ENCODE results near the gene ELAVL1.

DNA sequence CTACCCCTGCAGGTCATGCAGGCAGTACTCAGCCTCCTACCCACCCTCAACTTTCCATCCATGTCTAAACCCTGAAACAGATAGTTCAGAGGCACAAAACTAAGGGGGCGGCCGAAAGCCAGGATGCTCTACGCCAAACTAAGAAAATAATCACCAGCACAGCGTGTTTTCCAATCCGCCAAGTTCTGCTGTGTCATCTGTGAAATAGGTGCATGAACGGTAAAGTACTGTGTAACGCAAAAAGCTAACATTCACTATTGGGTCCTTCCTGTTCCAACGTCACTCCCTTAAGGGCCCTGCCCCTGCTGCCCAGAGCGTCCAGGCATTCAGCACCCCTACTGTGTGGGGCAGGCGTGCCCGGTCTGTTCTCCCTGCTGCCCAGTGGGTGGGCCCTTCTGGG, 49.7 kb downstream of the ELAVL1 start:
- TF ChIP-seq, protein P1, sequence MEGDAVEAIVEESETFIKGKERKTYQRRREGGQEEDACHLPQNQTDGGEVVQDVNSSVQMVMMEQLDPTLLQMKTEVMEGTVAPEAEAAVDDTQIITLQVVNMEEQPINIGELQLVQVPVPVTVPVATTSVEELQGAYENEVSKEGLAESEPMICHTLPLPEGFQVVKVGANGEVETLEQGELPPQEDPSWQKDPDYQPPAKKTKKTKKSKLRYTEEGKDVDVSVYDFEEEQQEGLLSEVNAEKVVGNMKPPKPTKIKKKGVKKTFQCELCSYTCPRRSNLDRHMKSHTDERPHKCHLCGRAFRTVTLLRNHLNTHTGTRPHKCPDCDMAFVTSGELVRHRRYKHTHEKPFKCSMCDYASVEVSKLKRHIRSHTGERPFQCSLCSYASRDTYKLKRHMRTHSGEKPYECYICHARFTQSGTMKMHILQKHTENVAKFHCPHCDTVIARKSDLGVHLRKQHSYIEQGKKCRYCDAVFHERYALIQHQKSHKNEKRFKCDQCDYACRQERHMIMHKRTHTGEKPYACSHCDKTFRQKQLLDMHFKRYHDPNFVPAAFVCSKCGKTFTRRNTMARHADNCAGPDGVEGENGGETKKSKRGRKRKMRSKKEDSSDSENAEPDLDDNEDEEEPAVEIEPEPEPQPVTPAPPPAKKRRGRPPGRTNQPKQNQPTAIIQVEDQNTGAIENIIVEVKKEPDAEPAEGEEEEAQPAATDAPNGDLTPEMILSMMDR (IDR thresholded peaks at IDR 0.05) = no peak
- TF ChIP-seq POLR2A (IDR thresholded peaks at IDR 0.05) = no peak
- no peak for TF ChIP-seq POLR2AphosphoS5 (IDR thresholded peaks at IDR 0.05)
- TF ChIP-seq EP300 (IDR thresholded peaks at IDR 0.05) = no peak
